ENCODE data around the gene IL19. TPM values are rescaled to one million over a fixed set of nuclear protein-coding genes. Genes with fewer than 3 reads are reported as not detected.
A peak's percentile ranks its signal among the peaks of the same experiment; 100 is the strongest.

IL19 gene
- total and polyA plus RNA-seq, 9 of the 15 experiments (the other 6 are each of a cell fraction or from before 2014, with no cell fraction given): not detected

- TF ChIP-seq, protein P1, sequence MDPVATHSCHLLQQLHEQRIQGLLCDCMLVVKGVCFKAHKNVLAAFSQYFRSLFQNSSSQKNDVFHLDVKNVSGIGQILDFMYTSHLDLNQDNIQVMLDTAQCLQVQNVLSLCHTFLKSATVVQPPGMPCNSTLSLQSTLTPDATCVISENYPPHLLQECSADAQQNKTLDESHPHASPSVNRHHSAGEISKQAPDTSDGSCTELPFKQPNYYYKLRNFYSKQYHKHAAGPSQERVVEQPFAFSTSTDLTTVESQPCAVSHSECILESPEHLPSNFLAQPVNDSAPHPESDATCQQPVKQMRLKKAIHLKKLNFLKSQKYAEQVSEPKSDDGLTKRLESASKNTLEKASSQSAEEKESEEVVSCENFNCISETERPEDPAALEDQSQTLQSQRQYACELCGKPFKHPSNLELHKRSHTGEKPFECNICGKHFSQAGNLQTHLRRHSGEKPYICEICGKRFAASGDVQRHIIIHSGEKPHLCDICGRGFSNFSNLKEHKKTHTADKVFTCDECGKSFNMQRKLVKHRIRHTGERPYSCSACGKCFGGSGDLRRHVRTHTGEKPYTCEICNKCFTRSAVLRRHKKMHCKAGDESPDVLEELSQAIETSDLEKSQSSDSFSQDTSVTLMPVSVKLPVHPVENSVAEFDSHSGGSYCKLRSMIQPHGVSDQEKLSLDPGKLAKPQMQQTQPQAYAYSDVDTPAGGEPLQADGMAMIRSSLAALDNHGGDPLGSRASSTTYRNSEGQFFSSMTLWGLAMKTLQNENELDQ (CRISPR knock-in tag; IDR thresholded peaks at IDR 0.05; ENCODE audit: borderline replicate concordance): no peak
- TF ChIP-seq FOSL1 (tag; conservative IDR thresholded peaks at IDR 0.05): peak; percentile 65; the same call in 1 of the 2 replicates
- TF ChIP-seq MNT (conservative IDR thresholded peaks at IDR 0.05): 0 out of 4 replicates have a peak, but pooled peaks of 1 of the 2 experiments have one; percentile 32
- no peak for TF ChIP-seq POLR2B (IDR thresholded peaks at IDR 0.05; ENCODE audit: low read depth, partially characterized antibody)
- TF ChIP-seq, protein P2, sequence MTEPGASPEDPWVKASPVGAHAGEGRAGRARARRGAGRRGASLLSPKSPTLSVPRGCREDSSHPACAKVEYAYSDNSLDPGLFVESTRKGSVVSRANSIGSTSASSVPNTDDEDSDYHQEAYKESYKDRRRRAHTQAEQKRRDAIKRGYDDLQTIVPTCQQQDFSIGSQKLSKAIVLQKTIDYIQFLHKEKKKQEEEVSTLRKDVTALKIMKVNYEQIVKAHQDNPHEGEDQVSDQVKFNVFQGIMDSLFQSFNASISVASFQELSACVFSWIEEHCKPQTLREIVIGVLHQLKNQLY (CRISPR knock-in tag; conservative IDR thresholded peaks at IDR 0.05): no peak
- TF ChIP-seq TCFL5 (CRISPR knock-in tag; conservative IDR thresholded peaks at IDR 0.05): no peak
- 0 out of 2 replicates have a peak, but pooled peaks have one; percentile 52 for TF ChIP-seq MTA3 (IDR thresholded peaks at IDR 0.05; ENCODE audit: borderline replicate concordance)
- no peak for TF ChIP-seq CEBPB (tag; IDR thresholded peaks at IDR 0.05)
- TF ChIP-seq, protein P3, sequence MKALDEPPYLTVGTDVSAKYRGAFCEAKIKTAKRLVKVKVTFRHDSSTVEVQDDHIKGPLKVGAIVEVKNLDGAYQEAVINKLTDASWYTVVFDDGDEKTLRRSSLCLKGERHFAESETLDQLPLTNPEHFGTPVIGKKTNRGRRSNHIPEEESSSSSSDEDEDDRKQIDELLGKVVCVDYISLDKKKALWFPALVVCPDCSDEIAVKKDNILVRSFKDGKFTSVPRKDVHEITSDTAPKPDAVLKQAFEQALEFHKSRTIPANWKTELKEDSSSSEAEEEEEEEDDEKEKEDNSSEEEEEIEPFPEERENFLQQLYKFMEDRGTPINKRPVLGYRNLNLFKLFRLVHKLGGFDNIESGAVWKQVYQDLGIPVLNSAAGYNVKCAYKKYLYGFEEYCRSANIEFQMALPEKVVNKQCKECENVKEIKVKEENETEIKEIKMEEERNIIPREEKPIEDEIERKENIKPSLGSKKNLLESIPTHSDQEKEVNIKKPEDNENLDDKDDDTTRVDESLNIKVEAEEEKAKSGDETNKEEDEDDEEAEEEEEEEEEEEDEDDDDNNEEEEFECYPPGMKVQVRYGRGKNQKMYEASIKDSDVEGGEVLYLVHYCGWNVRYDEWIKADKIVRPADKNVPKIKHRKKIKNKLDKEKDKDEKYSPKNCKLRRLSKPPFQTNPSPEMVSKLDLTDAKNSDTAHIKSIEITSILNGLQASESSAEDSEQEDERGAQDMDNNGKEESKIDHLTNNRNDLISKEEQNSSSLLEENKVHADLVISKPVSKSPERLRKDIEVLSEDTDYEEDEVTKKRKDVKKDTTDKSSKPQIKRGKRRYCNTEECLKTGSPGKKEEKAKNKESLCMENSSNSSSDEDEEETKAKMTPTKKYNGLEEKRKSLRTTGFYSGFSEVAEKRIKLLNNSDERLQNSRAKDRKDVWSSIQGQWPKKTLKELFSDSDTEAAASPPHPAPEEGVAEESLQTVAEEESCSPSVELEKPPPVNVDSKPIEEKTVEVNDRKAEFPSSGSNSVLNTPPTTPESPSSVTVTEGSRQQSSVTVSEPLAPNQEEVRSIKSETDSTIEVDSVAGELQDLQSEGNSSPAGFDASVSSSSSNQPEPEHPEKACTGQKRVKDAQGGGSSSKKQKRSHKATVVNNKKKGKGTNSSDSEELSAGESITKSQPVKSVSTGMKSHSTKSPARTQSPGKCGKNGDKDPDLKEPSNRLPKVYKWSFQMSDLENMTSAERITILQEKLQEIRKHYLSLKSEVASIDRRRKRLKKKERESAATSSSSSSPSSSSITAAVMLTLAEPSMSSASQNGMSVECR (CRISPR knock-in tag; IDR thresholded peaks at IDR 0.05): no peak
- TF ChIP-seq NFE2 (IDR thresholded peaks at IDR 0.05; ENCODE audit: low read depth): 0 out of 2 replicates have a peak, but pooled peaks have one; percentile 3
- no peak for TF ChIP-seq ZNF347 (CRISPR knock-in tag; IDR thresholded peaks at IDR 0.05; ENCODE audit: low read depth)
- TF ChIP-seq ZNF77 (CRISPR knock-in tag; IDR thresholded peaks at IDR 0.05): no peak
- TF ChIP-seq CREM (IDR thresholded peaks at IDR 0.05; ENCODE audit: low read depth): peak; percentile 75
- peak; percentile 37; the same call in 1 of the 2 replicates for TF ChIP-seq MAFK (IDR thresholded peaks at IDR 0.05; ENCODE audit: low read length)
Observed at GRCh38 chr1:206816390-206817287, 46.1 kb downstream of the IL19 start (continued).

All from K562 (cell line).